Gastroesophageal sphincter (tissue), 2 donors: ENCODE measurements around the gene SCARB1.

Experiments used
- EP300 ChIP-seq: sonication (generic); formaldehyde crosslinking; IDR thresholded peaks from one replicate; pipeline ENCODE4 v1.6.1; 2017; ENCODE audit warnings: antibody characterized with exemption, mild to moderate bottlenecking
- POLR2AphosphoS5 ChIP-seq: sonication (generic); formaldehyde crosslinking; IDR thresholded peaks from one replicate; pipeline ENCODE4 v1.6.1; 2017; ENCODE audit warnings: antibody characterized with exemption

- TF ChIP-seq POLR2AphosphoS5 (no peak), EP300 (no peak)
Measured at GRCh38 chr12:124871297-124871696, 7.6 kb upstream of the SCARB1 start.
